DOHH2 (cell line): ENCODE measurements around the gene NPTN.
"Not testable (repeated sequence)": the region's sequence is repeated elsewhere in the genome, so short reads cannot be mapped to it uniquely, and the experiment has no call there.

Experiments used
- EZH2phosphoT487 ChIP-seq: fragments of 200-600 bp; sonication (generic); IDR thresholded peaks from 2 replicates; pipeline ENCODE4 v1.6.1; 2017; ENCODE audit warnings: borderline replicate concordance, mild to moderate bottlenecking, antibody characterized with exemption, low read length, moderate library complexity, mixed read lengths
- TF ChIP-seq, protein P1 (sequence below): fragments of 200-600 bp; sonication (generic); IDR thresholded peaks from one replicate; pipeline ENCODE4 v1.5.1; 2014; ENCODE audit warnings: antibody characterized with exemption, mild to moderate bottlenecking, low read depth, low read length; ENCODE audit not compliant: poor library complexity, severe bottlenecking

DNA sequence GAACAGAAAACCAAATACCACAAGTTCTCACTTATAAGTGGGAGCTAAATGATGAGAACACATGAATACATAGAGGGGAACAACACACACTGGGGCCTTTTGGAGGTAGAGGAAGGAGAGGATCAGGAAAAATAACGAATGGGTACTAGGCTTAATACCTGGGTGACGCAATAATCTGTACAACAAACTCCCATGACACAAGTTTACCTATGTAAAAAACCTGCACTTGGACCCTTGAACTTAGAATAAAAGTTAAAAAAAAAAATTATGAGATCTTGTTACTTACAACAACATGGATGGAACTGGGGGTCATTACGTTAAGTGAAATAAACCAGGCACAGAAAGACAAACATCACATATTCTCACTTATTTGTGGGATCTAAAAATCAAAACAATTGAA is 84.3 kb downstream of the NPTN start:
- TF ChIP-seq, protein P1, sequence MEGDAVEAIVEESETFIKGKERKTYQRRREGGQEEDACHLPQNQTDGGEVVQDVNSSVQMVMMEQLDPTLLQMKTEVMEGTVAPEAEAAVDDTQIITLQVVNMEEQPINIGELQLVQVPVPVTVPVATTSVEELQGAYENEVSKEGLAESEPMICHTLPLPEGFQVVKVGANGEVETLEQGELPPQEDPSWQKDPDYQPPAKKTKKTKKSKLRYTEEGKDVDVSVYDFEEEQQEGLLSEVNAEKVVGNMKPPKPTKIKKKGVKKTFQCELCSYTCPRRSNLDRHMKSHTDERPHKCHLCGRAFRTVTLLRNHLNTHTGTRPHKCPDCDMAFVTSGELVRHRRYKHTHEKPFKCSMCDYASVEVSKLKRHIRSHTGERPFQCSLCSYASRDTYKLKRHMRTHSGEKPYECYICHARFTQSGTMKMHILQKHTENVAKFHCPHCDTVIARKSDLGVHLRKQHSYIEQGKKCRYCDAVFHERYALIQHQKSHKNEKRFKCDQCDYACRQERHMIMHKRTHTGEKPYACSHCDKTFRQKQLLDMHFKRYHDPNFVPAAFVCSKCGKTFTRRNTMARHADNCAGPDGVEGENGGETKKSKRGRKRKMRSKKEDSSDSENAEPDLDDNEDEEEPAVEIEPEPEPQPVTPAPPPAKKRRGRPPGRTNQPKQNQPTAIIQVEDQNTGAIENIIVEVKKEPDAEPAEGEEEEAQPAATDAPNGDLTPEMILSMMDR = not testable (repeated sequence)
- not testable (repeated sequence) for TF ChIP-seq EZH2phosphoT487
